ENCODE data around the gene NPRL2.

NPRL2 gene

DNA sequence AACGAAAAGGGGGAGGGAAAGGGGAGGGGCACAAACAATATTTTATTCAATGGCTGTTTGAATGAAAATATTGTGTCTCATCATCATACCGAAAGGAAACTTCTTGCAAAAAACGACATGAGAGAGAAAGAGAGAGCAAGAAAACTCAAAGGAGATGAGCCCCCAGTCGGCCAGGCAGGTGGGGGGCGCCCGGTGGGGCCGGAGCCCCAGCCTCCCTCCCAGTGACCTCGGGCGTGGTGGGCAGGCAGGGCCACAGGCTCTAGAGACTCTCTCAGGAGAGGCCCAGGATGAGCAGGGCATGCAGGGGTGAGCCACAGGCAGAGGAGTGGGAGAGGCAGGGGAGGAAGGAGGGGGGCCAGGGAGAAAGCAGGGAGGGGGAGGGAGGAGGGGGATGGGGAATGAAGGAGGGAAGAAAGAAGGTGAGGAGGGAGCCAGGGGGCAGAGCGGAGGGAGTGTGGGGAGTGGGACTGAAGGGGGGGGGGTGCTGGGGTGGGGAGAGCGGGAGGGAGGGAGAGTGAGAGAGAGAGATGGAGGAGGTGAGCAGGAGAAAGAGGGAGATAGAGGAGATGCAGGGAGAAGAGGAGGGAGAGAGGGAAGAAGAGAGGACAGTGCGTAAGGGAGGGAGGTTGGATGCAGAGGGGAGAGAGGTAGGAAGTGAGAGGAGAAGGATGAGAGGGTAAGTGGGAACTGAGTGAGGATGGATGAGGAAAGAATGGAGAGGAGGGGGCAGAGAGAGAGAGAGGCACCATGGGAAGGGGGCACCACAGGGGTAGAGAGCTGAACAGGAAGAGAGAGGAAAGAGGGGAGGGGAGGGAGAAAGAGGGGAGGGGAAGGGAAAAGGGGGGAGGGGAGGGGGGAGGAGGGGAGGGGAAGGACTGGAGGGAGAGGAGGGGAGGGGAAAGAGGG, 22.8 kb upstream of the NPRL2 start:
- DNase-seq: no peak

DNA sequence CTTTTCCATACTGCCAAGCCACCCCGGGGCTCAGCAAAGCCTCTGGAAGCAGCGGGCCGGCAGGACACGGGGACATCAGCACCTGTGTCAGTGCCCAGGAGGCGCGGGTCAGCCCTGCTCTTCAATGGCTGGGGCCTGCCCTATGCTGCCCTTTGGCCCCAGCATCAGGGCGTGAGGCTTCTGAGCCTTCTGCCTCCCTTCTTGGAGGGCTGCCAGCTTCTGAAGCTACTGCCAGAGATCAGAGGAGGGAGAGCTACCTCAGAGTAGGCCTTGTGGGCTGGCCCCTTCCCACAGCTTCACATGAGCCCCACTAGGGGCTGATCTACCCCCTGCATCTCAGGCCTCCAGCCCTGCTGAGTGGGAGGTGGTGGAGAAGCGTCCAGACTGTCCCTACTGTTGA, 21.8 kb upstream of the NPRL2 start:
- DNase-seq: no peak

DNA sequence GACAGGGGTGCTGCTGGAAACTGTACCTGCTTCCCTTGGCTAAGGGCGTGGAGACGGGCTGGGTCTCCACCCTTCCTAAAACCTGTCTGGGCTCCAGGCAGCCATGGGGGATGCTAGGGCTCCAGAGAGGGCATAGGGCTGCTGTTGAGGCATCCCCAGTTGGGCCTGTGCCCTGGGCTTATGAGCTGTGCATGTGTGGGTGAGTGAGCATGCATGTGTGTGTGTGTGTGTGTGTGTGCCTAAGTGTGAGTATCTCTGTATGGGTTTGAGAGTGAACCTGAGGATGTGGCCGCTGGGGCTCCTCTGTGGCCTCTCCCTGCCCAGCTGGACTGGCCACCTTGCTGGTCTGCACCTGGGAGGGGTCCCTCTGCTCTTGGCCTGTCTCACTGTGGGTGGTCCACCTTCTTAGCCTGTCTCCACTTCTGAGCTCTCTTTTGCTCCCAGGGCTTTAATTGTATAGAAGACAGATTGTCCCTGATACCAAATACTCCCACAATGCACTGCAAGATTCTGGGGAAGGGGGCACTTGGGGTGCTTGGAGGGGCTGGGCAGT, 20.6 kb upstream of the NPRL2 start:
- no peak for DNase-seq

DNA sequence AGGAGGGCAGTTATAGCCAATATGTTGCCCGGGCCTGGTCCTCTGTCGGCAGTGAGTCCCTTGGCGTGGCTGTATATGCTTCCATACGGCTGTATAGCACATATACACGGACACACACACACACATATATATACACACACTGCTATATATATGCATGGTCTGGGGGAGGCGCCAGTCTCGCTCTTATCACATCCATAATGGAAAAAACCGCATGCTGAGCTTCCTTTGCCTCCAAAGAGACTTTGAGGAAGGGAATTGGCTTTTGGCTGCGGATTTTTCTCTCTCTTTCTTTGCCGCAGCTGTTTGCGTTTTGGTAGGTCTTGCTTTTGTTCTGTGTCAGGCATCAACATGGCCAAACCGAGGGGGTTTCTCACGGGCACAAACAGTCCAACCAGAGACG, 20.0 kb upstream of the NPRL2 start:
- no peak for DNase-seq

DNA sequence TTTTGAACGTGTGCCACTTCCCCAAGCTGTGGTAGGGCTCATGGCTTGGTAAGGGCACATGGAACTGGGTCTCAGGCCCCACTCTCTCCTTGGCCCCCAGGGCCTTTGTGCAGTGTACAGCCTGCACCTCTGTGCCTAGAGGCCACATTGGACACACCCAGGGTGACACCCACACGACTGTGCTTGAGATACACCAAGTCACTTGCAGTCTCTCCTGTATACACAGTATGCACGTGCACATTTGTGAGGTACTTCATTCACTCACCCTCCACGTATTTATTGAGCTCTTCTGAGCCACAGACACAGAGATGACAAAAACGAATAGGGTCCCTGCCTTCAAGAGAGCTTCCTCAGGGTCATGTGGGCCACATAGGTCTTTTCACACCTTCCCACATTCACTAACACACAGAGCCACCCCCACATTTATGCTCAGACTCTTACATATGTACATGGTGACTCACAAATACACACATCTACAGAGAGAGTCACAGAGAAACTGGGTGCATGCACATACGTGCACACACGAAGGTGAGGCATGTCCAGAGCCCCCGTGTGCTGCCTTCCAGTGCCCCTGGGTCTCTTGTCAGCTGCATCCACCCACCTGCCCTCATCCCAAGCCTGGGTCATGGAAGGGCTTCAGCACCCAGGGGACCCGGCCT, 18.6 kb upstream of the NPRL2 start:
- no peak for DNase-seq

DNA sequence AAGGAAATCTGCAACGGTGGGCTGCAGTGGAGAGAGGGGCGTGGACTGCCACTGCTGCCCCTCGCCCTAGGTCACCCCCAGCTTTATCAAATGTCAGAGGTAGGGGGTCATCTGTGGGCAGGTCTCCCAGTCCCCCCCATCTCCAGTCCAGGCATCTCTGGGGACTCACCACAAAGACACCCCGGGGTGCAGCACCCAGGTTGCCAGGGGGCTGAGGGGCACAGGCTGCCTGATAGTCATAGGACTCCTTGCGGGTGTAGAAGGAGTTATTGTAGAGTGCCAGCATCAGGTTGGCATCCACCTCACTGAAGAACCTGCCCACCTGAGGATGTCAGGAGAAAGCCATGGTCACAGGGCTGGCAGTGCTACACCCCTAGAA, 15.3 kb upstream of the NPRL2 start:
- DNase-seq: no peak

DNA sequence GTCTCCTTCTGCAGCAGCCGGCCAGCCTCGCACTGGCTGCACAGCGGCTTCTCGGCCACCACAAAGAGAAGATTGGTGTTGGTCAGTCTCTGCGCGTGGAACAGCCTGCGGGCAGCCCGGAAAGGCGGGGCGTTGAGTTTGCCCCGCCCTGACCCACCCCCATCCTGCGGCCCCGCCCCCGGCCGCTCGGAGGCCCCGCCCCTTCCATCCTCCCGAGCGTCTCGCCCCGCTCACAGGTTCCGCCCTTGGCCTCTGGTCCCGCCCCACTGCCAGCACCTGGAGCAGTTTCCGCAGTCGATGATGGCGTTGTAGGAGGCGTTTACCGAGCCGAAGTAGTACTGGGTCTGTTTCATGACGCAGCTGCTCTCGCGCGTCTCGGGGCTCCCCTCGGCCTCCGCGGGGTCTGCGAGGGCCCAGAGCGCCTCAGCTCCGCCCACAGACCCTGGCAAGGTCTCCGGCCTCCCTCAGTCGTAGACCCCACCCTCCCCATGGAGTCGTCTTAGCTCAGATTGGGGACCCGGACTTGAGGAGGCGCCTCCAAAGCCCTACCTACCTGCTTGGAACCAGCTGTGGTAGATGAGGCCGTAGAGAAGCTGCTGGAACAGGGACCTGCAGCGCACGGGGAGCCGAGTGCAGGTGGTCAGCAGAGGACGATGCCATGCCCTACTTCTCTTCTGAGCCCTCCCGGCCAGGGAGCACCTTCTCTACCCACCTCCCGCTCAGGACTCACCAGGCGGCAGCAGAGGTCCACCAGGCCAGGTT, 14.7 kb upstream of the NPRL2 start:
- DNase-seq: peak; percentile 92

DNA sequence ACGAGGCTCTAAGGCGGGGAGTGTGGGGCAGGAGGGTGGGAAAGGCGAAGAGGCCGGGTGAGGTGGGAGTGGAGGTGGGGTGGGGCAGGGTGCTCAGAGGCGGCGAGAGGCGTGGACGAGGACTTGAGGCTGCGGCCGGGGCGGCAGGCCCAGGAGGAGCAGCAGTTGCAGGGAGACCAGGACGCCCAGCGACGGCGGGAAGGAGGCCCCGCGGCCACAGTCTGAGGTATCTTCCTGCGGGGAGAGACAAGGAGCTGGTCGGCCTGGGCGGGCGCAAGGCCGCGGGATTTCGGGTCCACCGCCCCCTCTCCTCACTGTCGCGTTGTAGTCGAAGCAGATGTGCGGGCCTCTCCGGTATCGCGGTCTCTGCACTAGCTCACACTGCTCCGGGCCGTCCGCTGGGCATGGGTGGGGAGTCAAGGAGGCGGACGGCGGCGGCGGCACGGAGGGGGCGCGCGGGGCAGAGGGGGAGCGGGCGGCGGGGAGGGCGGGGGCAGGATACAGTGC, 14.1 kb upstream of the NPRL2 start:
- no peak for DNase-seq

DNA sequence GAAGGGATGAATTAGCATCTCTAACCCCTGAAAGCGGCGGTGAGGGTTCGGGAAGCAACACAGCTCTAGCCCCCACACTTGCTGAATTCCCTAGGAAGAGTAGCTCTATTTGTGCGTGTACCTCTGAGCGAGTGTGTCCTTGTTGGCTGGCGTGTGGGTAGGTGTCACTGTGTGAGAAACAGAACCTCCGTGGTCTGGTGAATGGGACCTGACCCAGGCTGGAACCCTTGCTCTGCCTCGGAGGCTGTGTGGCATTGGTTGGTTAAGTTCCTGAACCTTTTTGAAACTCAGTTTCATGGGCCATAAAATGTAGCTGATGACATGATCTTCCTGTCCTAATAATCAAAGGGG, 9.2 kb upstream of the NPRL2 start:
- no peak for DNase-seq

DNA sequence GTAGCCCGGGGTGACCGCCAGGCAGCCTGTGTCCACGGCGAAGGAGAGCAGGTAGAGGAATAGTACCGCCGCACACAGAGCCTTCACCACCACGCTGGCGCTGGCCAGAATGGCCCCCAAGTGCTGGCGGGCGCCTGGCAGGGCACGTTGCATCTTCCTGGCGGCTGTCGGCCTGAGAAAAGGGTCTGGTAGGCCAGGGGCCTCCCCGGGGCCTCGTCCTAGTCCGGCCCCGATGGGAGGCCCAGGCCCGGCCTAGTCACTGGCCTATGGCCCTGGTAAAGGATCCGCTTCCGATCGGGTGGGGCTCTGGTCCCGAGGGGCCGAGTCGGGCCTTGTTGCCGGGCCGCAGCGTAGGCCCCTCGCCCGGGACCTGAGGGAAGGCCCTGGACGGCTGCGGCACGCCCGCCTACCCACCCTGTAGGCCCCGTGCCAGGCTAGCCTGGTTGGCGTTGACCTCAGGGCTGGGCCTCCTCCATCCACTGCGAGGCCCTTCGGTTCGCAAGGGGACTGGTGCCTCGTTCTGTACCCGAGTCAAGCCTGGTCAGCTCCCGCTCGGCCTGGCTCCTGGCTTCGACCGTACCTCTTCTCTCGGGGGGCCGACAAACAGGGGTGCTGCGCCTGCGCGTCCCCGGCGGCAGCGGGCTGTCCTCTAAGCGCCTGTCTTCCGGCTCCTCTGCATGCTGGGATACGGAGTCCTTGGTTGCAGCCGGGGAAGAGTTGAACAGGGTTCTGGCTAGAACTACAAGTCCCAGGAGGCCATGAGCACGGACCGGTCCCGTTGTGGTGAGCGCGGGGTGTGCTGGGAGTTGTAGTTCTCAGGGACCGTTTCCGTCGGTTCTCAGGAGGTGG, 8.6 kb upstream of the NPRL2 start, which contains the start of gene TMEM115:
Gene TMEM115, minus strand, starts transcription at position 611 of the 849 bp plus-strand sequence. Its CDS starts 458 bp downstream, at position 153.
- DNase-seq: peak; percentile 90

DNA sequence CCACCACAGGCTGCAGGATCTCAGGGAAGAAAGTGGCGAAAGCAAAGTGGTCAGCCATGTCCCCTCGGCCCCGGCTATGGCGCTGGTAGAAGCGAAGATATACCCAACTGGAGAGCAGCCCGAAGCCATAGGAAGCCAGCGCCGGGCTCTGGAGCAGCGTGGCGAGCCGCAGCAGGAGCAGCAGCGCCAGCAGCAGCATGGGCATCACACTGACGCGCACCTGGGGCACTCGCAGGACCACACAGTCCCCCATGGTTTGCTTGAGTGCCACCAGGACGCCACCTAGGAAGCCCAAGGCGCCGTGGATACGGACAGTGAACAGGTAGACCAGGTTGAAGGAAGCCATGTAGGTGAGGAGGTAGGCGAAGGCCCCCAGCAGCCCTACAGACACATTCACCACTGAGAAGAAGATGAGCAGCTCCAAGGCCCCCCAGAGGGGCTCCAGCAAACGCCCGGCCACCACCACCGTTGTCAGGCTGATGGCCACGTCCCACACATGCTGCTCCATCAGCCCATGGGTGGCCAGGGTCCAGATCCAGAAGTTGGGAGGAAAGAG, 7.9 kb upstream of the NPRL2 start:
- no peak for DNase-seq

DNA sequence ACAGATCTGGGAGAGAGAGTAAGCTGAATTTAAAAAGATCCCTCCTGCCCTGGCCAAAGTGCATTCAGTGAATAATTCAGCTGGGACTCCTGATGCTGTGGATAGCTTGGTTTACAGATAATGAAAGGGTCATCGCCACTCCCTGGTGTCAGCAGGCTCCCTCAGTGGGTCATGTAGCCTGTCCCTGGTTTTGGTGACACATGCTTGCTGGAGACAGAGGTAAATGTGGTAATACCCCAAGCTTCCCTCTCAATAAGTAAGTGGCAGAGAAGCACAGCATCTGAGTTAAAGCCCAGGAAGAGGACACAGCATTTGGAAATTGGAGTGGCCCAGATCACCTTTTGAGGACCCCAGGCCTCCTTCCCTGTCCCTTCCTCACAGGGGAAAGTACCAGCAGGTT, 6.9 kb upstream of the NPRL2 start:
- no peak for DNase-seq

DNA sequence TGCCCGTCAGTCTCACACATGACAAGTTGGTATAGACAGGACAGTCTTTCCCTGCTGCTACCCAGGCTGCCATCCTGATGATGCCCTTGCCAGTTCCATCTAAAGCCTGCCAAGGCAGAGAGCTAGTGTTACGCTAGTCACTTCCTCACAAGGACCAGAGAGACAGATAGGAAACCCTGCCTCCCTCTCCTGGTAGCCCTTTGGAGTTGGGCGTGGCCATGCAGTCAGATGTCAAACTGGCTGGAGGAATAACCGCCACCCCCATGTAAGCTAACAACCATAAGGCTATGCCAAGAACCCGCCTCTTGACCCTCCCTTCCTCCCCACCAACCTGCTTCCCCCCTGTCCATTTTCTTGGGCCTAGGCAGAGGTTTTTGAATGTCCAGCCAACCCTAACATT, 6.0 kb upstream of the NPRL2 start:
- no peak for DNase-seq

DNA sequence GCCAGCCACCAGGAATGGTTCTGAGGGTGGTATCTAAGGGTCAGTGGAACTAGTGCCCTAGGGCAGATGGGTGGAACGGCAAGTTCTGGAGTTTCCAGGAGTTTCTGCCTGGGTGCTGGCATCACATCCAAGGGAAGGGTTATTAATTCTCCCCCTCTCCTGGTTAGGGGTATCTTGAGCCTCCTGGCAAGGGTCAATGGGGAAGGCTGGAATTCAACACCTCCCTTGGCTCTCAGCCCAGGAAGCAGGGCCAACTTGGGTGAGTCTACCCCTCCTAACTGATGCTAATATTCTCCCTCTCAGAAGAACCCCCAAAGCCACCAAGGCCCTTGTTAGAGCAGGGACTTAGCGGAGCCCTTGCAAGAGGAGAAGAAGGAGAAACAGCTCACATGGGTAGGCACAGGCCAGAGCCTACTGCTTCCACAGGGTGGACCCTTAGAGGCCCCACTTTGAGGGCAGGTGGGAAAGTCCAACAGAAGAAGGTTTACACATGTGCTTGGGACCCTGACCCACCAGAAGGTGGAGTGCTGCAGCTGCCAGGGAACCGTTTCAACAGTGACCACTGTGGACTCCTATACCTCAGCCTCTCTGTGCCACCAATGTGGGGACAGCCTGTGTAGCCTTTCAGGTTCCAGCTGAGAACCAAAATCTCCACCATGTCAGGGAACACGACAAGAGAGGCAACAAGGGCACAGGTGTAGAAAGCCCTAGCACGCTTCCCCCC, 5.4 kb upstream of the NPRL2 start:
- DNase-seq: no peak

DNA sequence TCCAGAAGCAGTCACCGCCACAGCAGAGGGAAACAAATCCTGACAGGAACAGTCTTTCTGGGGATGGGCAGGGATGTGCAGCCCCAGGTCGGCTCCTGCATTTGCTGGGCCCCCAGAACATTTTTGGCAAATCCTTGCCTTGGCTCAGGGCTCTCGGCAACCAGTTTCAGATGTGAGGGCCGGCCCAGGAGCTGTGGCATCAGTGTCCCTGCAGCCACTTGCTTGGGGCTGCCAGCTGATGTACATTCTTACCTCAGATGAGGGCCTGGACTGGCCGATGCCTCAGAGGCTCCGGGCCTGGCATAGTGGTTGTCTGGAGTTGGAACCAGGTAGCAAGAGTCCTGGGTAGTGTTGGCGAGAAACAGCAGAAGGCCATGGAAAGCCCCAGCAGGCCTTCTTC, 4.3 kb upstream of the NPRL2 start:
- DNase-seq: no peak

DNA sequence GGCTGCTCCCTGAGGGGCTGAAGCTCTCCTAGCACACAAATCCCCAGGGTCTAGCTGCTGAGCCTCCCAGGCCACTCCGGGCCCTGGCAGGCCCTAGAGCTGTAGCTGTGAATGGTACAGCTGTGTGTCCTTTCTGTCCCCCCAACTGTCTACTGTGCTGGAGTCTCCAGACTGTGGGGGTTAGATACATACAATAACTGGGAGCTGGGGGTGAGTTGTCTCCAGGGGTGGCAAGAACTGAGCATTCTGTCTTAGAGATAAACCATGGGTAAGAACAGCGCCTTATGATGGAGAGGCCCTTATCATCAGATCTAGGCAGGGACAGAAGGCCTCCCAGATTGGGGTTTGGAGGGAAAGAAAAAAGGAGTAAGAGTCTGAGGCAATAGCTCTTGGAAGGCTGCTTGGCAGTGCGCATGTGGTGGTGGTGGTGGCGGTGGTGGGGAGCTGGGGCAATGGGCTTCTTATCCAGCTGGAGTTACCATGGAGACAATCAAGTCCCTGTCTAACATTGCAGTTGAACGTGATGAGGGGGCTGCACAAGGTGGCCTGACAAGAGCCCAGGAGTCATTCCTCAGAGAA, 3.7 kb upstream of the NPRL2 start:
- no peak for DNase-seq

DNA sequence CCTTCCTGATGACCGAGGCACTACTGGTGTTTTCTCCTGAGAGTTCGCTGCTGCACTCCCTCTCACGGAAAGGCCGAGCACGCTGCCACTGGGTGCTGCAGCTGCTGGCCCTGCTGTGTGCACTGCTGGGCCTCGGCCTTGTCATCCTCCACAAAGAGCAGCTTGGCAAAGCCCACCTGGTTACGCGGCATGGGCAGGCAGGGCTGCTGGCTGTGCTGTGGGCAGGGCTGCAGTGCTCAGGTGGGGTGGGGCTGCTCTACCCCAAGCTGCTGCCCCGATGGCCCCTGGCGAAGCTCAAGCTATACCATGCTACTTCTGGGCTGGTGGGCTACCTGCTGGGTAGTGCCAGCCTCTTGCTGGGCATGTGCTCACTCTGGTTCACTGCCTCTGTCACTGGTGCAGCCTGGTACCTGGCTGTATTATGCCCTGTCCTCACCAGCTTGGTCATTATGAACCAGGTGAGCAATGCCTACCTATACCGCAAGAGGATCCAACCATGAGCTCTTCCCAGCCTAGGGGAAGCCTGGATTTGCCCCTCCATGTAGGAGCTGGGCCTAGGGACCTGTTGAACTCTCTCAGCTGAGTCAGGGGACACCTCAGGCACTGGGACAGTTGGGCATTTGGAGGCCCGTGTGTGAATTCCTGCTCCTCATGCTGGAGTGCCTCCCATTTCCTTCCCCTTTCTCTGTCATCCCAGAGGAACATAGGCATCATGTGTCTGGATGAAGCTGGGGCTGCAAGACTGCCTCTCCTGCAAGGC, 2.9 kb upstream of the NPRL2 start:
- no peak for DNase-seq

DNA sequence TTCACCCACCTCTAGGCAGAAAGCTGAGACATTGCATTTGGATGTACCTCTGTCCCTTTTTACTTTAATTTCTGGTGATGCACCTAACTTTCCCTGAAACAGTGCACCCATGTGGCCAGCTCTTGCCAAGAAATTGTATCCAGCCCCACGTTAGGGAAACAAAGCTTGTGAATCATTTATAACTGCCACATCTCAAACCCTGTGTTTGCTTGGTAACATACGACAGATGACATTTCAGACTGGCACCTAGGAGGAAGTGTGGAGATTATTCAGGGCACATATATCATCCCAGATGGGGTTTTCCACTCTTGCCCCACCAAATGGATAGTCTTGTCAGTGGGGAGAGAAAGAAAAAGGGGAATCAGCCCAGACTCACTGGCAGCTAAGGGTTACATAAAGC, 2.2 kb upstream of the NPRL2 start:
- DNase-seq: no peak

DNA sequence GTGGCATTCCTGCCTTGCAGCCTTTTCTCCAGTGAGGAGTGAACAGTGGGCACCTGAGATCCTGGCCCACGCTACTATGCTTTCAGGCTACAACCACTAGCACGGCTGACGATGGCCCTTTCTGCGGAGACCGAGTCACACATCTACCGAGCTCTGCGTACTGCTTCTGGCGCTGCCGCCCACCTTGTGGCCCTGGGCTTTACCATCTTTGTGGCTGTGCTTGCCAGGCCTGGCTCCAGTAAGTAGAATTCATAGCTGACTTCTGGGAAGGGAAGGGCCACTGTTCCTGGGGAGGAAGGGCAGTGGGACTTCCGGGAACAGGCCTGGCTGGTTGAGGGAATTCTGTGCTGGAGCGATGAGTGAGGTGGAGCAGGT, 735 bp upstream of the NPRL2 start:
- DNase-seq: no peak

DNA sequence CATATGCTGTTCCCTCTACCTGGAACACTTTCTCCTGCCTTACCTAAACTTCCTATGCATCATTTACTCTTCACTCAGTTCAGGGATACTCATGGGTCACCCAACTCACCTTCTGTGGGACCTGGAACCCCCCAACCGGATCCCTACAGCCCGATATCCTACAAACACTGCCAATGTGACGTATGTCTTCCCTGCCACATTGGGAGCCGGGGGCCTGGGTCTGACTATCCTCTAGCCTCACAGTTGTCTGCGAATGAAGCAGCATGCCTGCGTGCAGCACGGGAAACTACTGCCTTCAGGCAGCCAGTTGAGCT, 405 bp downstream of the NPRL2 start:
- DNase-seq: no peak

Measured in activated effector memory CD4-positive, alpha-beta T cell treated with Interleukin-2 at 50 U/mL for 16 hours (primary cell).